Stimulated activated CD8-positive, alpha-beta memory T cell treated with anti-CD3 and anti-CD28 coated beads, Interleukin-4, amount 100 ng/mL, for 1 hour (primary cell): Measurements from ENCODE around the gene SLC25A34.

Experiments used
- DNase-seq, 2 donors: peaks; one replicate each; pipeline ENCODE4 v3.0.0-alpha.2; 2020; ENCODE audit warnings: low read depth in 2 of 2, low spot score in 1 of 2

Gene SLC25A34

DNA sequence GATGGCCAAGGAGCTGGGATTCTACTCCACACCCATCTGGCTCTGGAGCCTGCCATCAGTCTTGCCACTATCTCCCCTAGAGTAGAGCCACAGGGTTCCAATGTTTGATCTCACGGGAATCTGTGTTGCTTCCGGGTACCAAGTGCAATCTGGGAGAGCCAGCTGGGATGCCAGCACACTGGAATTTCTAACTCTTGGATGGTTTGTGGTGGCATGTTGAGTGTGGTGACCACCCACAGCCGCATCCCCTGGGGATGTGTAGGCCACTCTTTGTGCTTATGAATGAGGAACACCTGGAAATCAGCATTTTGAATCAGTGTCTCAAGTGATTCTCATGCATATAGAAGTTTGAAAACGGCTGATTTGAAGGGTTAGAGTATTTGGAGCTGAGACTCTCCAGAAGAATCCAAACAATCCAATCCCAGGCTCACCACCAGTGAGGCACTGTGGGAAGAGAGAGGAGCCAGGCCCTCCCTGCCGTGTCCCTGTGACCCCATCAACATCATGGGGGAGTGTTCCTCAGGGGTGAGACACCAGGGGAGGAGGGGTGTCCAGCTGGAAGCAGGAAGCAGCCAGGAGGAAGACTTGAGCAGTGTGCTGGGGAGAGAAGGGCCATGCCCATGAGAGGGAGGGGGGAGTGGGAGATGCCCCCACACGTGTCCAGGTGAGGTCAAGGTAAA is 35.9 kb downstream of the SLC25A34 start:
- DNase-seq = no peak

DNA sequence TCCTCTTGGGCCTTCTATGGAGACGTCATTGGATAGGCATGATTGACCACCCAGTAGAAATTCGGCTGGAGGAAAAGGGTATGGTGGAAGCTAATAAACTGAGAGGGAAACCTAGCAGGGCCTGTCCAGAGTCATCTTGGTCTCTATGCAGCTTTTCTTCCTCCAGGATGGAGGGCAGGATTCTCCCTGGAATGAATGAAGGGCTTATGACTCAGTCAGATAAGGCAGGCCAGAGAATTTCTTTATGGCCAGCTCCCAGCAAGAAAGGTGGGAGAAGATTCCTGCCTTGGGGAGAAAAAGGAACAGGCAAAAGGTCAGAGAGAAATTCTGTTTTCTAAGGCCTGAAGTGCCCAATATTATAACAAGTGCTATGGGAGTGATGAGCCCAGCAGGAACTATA is 39.6 kb downstream of the SLC25A34 start:
- DNase-seq = no peak

GRCh38 chr1:15777909-15778707 is 42.0 kb downstream of the SLC25A34 start:
- DNase-seq = no peak

- DNase-seq = no peak
Observed at GRCh38 chr1:15785683-15786082, 49.6 kb downstream of the SLC25A34 start.

DNA sequence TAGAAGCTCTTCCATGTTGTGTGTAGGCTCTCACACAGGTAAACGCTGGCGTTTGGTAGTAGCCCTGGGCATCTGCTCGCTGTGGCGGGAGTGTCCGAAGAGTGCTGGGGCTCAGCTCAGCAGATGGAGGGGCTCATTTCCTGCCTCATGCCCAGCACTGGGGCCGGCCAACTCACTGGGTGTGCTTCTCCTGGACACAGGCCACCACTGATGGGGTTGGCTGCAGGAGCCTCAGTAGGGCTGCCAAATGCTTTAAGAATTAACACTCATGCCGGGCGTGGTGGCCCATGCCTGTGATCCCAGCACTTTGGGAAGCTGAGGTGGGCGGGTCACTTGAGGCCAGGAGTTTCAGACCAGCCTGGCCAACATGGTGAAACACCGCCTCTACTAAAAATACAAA is 50.5 kb downstream of the SLC25A34 start:
- no peak for DNase-seq

GRCh38 chr1:15788624-15789301 is 52.7 kb downstream of the SLC25A34 start:
- DNase-seq = no peak
